ENCODE results near the gene C6orf118.

The C6orf118 gene

GRCh38 chr6:165308926-165309731 is at the start of gene C6orf118:
TSS of gene C6orf118 (minus strand) at chr6:165309605. CDS start at chr6:165309586, 19 bp downstream.
- peak; percentile 92 for DNase-seq

GRCh38 chr6:165345700-165346099 is 36.3 kb upstream of the C6orf118 start:
- no peak for DNase-seq

GRCh38 chr6:165340532-165340931 is 31.1 kb upstream of the C6orf118 start:
- DNase-seq, result no peak

DNA sequence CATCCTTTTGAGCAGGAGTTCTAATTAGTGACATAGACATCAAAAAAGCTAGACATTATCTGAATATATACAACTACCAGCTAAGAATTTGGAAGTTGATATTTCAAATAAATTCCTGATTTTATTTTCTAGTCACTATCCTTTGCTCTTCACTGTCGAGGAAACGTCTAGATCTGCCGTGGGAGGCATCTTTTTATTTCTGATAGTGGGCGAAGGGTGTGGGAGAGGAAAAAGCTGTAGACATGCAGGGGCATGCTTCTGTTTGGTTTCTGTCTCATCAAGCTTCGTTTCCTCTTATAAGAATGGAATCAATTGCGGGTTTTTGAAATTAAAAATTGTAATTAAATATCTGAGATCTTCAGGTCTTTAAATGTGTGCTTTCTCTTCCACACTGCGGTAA is 16.2 kb upstream of the C6orf118 start:
- no peak for DNase-seq

DNA sequence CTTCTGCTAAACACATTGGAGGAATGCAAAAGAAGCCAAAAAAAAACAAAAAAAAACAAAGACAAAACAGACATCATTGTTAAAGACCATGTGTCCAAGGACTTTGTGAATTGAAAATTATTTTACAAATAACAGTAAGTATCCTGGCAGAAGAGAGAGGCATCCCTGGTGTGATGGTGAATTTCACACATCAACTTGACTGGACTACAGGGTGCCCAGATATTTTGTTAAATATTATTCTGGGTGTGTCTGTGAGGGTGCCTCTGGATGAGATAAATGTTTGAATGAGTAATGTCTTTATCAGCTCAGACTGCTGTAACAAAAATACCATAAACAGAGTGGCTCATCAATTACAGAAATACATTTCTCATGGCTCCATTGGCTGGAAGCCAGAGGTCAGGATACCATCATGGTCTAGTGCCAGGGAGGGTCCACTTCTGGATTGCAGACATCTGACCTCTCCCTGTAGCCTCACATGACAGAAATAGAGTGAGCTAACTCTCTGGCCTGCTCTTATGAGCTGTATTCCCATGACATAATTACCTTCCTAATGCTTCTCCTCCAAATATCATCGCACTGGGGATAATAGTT is 12.2 kb upstream of the C6orf118 start:
- DNase-seq, result no peak

DNA sequence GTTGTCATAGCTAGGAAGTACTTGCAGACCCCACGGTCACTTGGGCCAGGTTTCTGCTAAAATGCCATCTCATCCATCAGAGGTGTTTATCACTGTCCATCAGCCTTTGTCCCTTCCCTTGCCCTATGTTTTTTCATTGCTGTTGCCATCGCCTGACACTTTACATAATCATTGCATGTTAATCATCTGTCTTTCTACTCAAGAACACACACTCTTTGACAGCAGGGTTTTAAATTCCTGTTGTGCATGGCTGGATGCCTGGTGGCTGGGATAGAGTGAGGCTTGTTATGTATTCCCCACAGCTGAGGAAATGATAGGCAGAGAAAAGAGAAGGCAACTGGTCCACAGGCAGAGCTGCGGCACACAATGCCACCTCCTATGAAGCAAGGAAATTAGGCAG is 11.7 kb upstream of the C6orf118 start:
- no peak for DNase-seq

- DNase-seq, result no peak
Observed at GRCh38 chr6:165317723-165318122, 8.3 kb upstream of the C6orf118 start.

GRCh38 chr6:165306955-165307354 is 2.5 kb downstream of the C6orf118 start:
- DNase-seq, result no peak

DNA sequence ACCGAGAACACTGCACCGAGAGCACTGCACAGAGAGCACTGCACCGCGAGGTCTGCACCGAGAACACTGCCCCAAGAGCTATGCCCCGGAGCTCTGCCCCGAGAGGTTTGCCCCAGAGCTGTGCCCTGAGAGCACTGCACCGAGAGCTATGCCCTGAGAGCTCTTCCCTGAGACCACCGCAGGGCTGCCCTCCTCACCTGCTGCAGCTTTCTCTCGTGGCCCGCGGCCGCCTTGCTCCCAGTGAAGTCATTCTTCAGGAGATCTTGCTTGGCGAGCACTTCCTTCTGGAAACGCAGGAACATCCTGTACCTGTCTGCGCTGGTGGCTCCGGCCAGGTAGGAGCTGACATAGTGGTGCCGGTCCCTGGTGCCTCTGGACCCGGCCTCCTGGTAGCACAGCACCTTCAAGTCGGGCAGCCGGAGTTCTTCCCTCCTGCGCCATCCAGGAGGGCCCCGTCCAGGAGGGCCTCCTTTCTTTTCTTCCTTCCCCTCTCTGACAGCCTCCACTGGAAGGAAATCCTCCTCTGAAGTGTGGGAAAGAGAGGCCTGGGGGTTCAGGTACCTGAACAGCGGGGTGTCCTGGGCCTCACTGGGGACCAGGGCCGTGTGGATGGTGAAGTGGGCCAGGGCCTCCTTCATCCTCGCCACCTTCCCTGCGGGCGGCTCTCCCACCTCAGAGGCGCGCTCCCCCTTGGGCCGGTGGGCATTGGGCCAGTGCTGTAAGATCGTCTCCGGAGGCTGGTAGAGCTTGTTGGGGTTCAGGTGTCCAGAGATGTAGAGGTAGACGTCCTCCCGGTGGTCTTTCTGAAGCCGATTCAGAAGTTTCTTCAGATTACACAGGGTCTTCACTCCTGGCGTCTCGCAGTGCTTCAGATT is 7.8 kb downstream of the C6orf118 start:
- DNase-seq, result no peak

GRCh38 chr6:165300422-165300936 is 8.9 kb downstream of the C6orf118 start:
- DNase-seq, result no peak

DNA sequence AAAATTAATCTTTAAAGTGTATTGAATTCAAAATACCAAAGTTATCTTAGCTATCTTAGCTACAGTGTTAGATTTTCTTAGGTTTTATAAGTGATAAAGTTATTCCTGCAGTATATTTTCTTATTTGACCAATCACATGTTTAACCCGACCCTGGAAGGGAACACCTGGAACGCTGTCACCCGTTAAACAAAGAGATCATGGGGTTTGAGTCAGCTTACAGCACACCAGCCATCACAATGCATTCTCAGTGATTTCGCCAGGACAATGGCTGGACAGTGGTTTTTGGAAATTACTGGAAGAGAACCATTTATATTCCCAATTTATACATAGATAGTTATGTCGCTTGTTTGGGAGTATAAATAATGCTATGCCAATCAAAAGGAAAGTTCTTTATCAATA is 10.5 kb downstream of the C6orf118 start:
- DNase-seq, result no peak

GRCh38 chr6:165298402-165298801 is 11.0 kb downstream of the C6orf118 start:
- no peak for DNase-seq

DNA sequence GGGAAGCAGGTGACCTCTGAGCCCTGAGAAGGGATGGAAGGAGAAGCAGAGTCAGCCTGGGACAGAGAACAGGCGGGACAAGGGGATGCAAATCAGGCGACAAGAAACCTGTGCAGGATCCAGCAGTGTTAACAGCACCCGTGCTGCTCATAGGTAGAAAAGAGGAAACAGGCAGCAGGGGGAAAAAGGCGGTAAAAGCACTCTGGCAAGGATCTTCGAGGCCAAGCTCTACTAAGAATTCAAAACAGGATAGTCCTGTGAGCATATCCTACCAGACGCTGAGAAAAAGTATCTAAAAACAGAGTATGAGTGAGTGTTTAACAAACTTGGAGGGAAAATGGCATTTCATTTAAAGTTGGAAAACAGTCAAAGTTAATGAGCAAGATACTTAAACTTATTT is 16.7 kb downstream of the C6orf118 start:
- no peak for DNase-seq

DNA sequence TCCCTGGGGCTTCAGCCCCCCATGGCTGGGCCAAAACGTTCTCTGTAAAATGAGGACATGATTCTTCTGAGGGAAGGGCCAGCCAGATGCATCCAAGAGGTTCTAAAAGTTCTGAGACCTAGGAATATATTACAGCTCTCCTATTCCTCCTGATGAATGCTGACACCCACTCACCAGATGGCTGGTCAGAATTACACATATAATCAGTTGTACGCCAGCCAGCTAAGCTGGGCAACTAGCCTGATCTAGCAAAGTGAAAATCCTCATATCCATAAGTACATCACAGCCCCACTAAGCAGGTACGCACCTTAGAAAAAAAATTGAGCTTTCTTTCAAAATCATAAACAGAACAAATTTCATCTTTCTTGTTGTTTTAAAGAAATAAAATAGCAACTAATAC is 34.8 kb downstream of the C6orf118 start:
- DNase-seq, result no peak

DNA sequence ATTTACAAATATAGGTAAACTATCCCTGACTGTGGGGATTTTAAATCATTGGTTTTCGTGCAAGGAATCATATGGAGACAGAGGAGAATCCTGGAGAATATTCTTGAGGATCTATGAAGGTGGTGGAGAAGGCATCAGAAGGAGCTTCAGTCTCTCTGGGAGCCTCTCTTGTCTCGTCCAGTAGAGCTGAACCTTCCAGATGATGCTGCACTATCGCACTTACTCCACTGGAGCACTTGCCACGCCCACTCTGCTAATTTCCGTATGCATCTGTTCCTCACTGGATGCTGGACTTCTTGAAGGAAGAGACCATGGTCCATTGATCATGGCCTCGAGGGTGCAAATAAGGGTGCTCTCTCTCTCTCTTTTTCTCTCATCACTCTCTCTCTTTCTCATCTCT is 36.8 kb downstream of the C6orf118 start:
- no peak for DNase-seq

- DNase-seq, result no peak
Observed at GRCh38 chr6:165268987-165269386, 40.4 kb downstream of the C6orf118 start.

GRCh38 chr6:165266621-165267020 is 42.8 kb downstream of the C6orf118 start:
- no peak for DNase-seq

DNA sequence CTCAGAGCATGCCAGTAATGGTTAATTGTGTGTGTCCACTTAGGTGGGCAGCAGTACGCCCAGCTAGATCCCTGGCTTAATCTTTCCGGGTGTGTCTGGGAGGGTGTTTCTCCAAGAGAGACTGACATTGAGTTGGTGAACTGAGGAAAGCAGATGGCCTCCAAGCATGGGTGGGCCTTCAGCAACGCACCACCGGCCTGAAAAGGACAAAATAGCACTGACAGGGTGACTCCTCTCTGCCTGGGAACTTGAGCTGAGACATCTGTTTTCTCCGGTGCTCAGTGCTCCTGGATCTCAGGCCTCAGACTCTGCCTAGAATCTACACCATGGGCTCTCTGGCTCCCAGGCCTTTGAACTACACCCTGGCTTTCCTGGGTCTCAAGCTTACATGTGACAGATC is 43.2 kb downstream of the C6orf118 start:
- no peak for DNase-seq

DNA sequence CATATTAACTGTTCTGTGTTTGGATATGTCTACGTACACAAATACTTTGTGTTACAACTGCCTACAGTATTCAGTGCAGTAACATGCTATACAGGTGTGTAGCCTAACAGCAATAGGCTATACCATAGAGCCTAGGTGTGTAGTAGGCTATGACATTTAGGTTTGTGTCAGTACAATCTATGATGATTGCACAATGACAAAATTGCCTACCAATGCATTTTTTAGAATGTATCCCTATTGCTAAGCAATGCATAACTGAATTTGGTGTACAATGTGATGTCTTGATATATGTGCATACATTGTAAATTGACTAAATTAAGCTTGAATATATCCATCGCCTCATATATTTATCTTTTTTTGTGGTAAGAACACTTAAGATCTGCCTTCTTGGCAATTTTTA is 48.9 kb downstream of the C6orf118 start:
- no peak for DNase-seq

DNA sequence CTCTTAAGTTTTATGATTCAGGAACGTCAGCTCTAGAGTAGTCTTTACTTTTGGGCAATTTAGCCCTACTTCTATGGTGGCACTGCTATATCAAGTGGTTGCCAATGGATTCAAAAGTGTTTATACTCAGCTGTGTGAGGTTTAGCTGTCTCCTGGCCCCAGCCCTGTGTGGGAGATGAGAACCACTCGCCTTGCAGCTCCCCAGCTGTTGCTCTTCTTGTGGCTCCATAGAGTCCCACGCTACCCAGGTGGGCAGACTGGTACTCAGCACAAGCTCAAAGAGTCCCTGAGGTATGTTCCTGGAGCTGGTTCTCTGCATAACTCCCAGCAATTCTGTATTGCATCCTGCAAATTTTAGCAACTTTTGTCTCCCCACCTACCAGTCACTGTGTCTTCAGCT is 59.6 kb downstream of the C6orf118 start:
- no peak for DNase-seq

GRCh38 chr6:165245701-165246100 is 63.7 kb downstream of the C6orf118 start:
- no peak for DNase-seq

DNA sequence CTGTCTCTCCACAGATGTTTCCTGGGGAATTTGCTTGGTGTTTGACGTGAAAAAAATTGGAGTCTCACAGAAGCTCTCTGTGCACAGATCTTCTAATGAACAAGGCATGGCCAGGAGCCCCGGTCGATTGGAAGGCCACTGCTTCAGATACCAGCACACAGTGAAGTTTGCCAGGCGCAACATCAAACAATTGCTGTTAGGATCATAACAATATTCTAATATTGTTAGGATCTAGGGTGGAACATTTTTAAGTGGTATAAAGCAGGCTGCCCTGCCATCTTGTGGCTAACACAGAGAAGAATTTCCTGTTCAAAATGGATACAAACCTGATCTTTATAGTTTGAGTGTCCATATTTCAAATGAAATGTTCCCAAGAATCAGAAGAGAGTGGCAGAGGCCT is 64.1 kb downstream of the C6orf118 start:
- peak; percentile 56 for DNase-seq

- no peak for DNase-seq
Observed at GRCh38 chr6:165244524-165245247, 64.7 kb downstream of the C6orf118 start.
